Esophagus muscularis mucosa (tissue), 4 donors: ENCODE results near the gene BMPR1B. TPM values are rescaled to one million over a fixed set of nuclear protein-coding genes. Genes with fewer than 3 reads are reported as not detected.

Source experiments
- DNase-seq: peaks from one replicate; pipeline ENCODE4 v3.0.0-alpha.2; 2017; ENCODE audit errors: extremely low spot score
- H3K27ac ChIP-seq, 4 donors: fragments of 200-600 bp; sonication (generic); replicated peaks in 1 of 4; 1 replicate in 3 of 4; 2 replicates in 1 of 4; pipeline ENCODE4 v1.5.1; 2016 to 2019; ENCODE audit warnings: mild to moderate bottlenecking in 1 of 4
- H3K27me3 ChIP-seq, 4 donors: fragments of 200-600 bp; sonication (generic); one replicate each; pipeline versions ENCODE4 v1.5.1 to v1.6.0; 2016 to 2019
- H3K36me3 ChIP-seq, 4 donors: fragments of 200-600 bp; sonication (generic); one replicate each; pipeline ENCODE4 v1.5.1; 2016 to 2019
- H3K4me1 ChIP-seq, 4 donors: fragments of 200-600 bp; sonication (generic); one replicate each; pipeline ENCODE4 v1.5.1; 2016 to 2019
- H3K4me3 ChIP-seq, 4 donors: fragments of 200-600 bp; sonication (generic); 1 replicate in 2 of 4; 2 replicates in 2 of 4; pipeline ENCODE4 v1.5.1; 2016 to 2019; ENCODE audit warnings: mild to moderate bottlenecking in 4 of 4, moderate library complexity in 1 of 4
- H3K9me3 ChIP-seq, 4 donors: fragments of 200-600 bp; sonication (generic); 1 replicate in 3 of 4; 2 replicates in 1 of 4; pipeline ENCODE4 v1.5.1; 2016 to 2019
- CTCF ChIP-seq, 3 experiments: fragments of 200-600 bp in 2 of 3; fragments of 450-650 bp in 1 of 3; sonication (generic) in 2 of 3; IDR thresholded peaks; one replicate each; pipeline ENCODE4 v1.5.1; 2017 to 2019; ENCODE audit warnings: antibody characterized with exemption in 3 of 3, mild to moderate bottlenecking in 2 of 3, moderate library complexity in 1 of 3
- EP300 ChIP-seq: sonication (generic); formaldehyde crosslinking; IDR thresholded peaks from one replicate; pipeline ENCODE4 v1.6.1; 2017; ENCODE audit warnings: antibody characterized with exemption
- POLR2A ChIP-seq: fragments of 450-650 bp; IDR thresholded peaks from one replicate; pipeline ENCODE4 v1.6.1; 2017; ENCODE audit warnings: antibody characterized with exemption, moderate library complexity, mild to moderate bottlenecking, low read depth
- POLR2AphosphoS5 ChIP-seq, 2 donors: sonication (generic); formaldehyde crosslinking; IDR thresholded peaks; one replicate each; pipeline ENCODE4 v1.6.1; 2017; ENCODE audit warnings: antibody characterized with exemption in 2 of 2
- whole genome bisulfite sequencing: methylation state at CpG from one replicate; pipeline ENCODE4 v1.1.5; 2018; 5-methylcytosine and 5-hydroxymethylcytosine counted together
- intact Hi-C: fragments of 100-400 bp; cut with DNase I; formaldehyde crosslinking; loops from one replicate; pipeline ENCODE4 v1.15.1; 2023
- total RNA-seq, 4 donors: library from RNA; depleted of rRNA; stranded (reverse); fragments of >200 nt; gene quantifications; one replicate each; pipeline versions ENCODE4 v1.1.0 to v1.2.1, GENCODE V29; 2016

The BMPR1B gene
- total RNA-seq, 4 donors from 2014 or later: 11.3 to 22.0 (median 17.6) TPM

GRCh38 chr4:94767446-94767845 lies 9.7 kb downstream of the BMPR1B start:
- Histone ChIP-seq H3K4me3 (no peak overlapping the region), H3K27me3 (no peaks in the 10 kb centered on the region), H3K9me3 (no peaks in the 10 kb centered on the region), H3K27ac (peak overlapping the region in 1 of 4 donors; percentile 18), H3K4me1 (peaks cover 0 to 29% (median 12%) of the 10 kb centered on the region in 4 donors), H3K36me3 (no peaks in the 10 kb centered on the region)
- intact Hi-C loops: no loop called here
- TF ChIP-seq CTCF (IDR thresholded peaks at IDR 0.05) (no peak), POLR2AphosphoS5 (IDR thresholded peaks at IDR 0.05) (no peak), POLR2A (no peak), EP300 (no peak)
- 70% methylated on average over 1 of the region's 1 CpG for WGBS
- DNase-seq: no peak

DNA sequence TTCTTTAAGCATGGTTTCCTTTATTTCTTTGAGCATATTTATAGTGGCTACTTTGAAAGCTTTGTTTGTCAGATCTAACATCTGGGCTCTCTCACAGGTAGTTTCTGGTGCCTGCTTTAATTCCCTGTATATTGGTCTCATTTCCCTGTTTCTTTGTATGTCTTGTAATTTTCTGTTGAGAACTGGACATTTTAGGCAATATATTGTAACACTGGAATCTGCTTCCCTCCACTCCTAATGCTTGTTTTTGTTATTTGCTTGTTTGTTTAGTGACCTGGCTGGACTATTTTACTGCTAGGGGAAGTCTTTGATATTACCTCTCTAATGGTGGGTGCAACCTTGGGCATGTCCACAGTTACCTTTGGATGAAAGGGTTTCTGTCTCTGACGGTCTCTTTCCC lies 25.0 kb downstream of the BMPR1B start:
- 8% methylated on average over 1 of the region's 1 CpG for WGBS
- intact Hi-C loops: no loop called here
- Histone ChIP-seq H3K9me3 (peaks cover 0 to 4% (median 0%) of the 10 kb centered on the region in 4 donors), H3K27ac (no peak overlapping the region), H3K36me3 (no peaks in the 10 kb centered on the region), H3K27me3 (no peaks in the 10 kb centered on the region), H3K4me1 (no peaks in the 10 kb centered on the region), H3K4me3 (no peak overlapping the region)
- no peak for DNase-seq
- TF ChIP-seq EP300 (no peak), POLR2AphosphoS5 (IDR thresholded peaks at IDR 0.05) (no peak), POLR2A (no peak), CTCF (IDR thresholded peaks at IDR 0.05) (no peak)

DNA sequence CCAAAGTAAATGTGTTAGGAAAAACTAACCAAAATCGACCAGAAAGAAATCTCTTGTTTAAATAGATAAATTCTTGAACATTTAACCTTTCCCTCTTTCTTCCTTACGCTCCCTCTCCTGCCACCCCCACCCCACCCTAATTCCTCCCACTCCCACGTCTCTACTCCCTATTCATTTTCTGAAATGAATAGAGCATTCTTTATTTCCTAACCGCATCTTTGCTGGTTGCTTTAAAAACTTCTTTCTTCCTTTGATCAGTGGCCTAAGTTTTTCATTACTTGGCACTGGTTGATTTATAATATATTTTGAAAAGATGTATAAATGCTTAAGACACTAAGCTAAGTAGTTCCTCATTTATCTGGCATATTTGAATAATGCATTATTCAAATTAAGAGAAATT lies 33.9 kb downstream of the BMPR1B start:
- TF ChIP-seq POLR2A: no peak
- no peak for TF ChIP-seq EP300
- TF ChIP-seq CTCF (IDR thresholded peaks at IDR 0.05): no peak
- TF ChIP-seq POLR2AphosphoS5 (IDR thresholded peaks at IDR 0.05): no peak
- H3K9me3 ChIP-seq: no peaks in the 10 kb centered on the region
- 67% methylated on average over 4 of the region's 4 CpGs for WGBS
- H3K4me1 ChIP-seq: no peaks in the 10 kb centered on the region
- intact Hi-C loops: no loop called here
- no peak overlapping the region for H3K4me3 ChIP-seq
- H3K27ac ChIP-seq: no peak overlapping the region
- no peaks in the 10 kb centered on the region for H3K36me3 ChIP-seq
- DNase-seq: no peak
- H3K27me3 ChIP-seq: no peaks in the 10 kb centered on the region

- WGBS: 84% methylated on average over 3 of the region's 3 CpGs
- DNase-seq: no peak
- Histone ChIP-seq H3K4me3 (no peak overlapping the region), H3K36me3 (no peaks in the 10 kb centered on the region), H3K27me3 (no peaks in the 10 kb centered on the region), H3K9me3 (no peaks in the 10 kb centered on the region), H3K4me1 (peaks cover 4 to 12% (median 8%) of the 10 kb centered on the region in 4 donors), H3K27ac (no peak overlapping the region)
- intact Hi-C loops: no loop called here
- TF ChIP-seq POLR2AphosphoS5 (IDR thresholded peaks at IDR 0.05): no peak
- TF ChIP-seq CTCF (IDR thresholded peaks at IDR 0.05): no peak
- TF ChIP-seq POLR2A: no peak
- TF ChIP-seq EP300: no peak
Observed at GRCh38 chr4:94798808-94799207, 41.1 kb downstream of the BMPR1B start.

DNA sequence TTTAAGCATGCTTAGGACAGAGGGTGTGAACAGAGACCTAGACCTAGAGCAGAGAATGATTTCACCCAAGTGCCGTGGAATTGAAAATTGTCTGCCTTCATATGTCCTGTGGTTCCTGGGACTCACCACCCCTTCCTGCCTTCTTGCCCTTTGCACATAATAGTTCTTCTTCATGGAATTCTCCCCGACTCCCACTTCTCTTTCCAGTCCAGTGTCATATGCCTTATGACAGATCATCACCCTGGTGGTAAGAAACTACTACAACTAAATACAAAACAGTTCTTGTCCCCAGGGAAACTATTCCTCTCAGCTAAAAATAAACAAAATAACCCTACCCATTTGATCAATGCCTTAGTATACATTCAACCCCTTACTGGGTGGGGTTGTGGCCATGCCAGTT lies 43.3 kb downstream of the BMPR1B start:
- WGBS: 87% methylated on average over 2 of the region's 2 CpGs
- intact Hi-C loops: no loop called here
- TF ChIP-seq POLR2AphosphoS5 (IDR thresholded peaks at IDR 0.05): no peak
- TF ChIP-seq EP300: no peak
- no peak for TF ChIP-seq POLR2A
- TF ChIP-seq CTCF (IDR thresholded peaks at IDR 0.05): no peak
- Histone ChIP-seq H3K27me3 (no peaks in the 10 kb centered on the region), H3K36me3 (no peaks in the 10 kb centered on the region), H3K4me1 (peaks cover 4 to 26% (median 23%) of the 10 kb centered on the region in 4 donors), H3K27ac (no peak overlapping the region), H3K4me3 (no peak overlapping the region), H3K9me3 (no peaks in the 10 kb centered on the region)
- DNase-seq: no peak
